LNCAP (cell line): ENCODE results near the gene PIGT.

ENCODE experiments used
- TF ChIP-seq, protein P1 (sequence below): fragments of 450-650 bp; IDR thresholded peaks from 2 replicates; pipeline ENCODE4 v1.5.1; 2017; ENCODE audit warnings: mild to moderate bottlenecking

PIGT gene

GRCh38 chr20:45469336-45470261 is 53.7 kb downstream of the PIGT start, which contains the start of gene WFDC2:
WFDC2 (plus strand) TSS chr20:45469753; CDS start chr20:45469782, 29 bp downstream.
- TF ChIP-seq, protein P1, sequence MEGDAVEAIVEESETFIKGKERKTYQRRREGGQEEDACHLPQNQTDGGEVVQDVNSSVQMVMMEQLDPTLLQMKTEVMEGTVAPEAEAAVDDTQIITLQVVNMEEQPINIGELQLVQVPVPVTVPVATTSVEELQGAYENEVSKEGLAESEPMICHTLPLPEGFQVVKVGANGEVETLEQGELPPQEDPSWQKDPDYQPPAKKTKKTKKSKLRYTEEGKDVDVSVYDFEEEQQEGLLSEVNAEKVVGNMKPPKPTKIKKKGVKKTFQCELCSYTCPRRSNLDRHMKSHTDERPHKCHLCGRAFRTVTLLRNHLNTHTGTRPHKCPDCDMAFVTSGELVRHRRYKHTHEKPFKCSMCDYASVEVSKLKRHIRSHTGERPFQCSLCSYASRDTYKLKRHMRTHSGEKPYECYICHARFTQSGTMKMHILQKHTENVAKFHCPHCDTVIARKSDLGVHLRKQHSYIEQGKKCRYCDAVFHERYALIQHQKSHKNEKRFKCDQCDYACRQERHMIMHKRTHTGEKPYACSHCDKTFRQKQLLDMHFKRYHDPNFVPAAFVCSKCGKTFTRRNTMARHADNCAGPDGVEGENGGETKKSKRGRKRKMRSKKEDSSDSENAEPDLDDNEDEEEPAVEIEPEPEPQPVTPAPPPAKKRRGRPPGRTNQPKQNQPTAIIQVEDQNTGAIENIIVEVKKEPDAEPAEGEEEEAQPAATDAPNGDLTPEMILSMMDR, result no peak

- TF ChIP-seq, protein P1, result no peak
These were observed 54.5 kb downstream of the PIGT start for GRCh38 chr20:45470262-45470931.

- TF ChIP-seq, protein P1, result no peak
These were observed 55.0 kb downstream of the PIGT start for GRCh38 chr20:45470937-45471336.
